CD4-positive, alpha-beta T cell treated with Interleukin-17A for 4 hours (primary cell): ENCODE data around the gene TOPORS.

ENCODE experiments used
- DNase-seq: peaks from one replicate; pipeline ENCODE4 v3.0.0-alpha.2; 2020; ENCODE audit warnings: mixed read lengths

Gene TOPORS

GRCh38 chr9:32501868-32502267 lies 50.5 kb downstream of the TOPORS start:
- DNase-seq: no peak

- no peak for DNase-seq
Observed at GRCh38 chr9:32500768-32501167, 51.6 kb downstream of the TOPORS start.

GRCh38 chr9:32497921-32498320 lies 54.5 kb downstream of the TOPORS start:
- DNase-seq: no peak

GRCh38 chr9:32490601-32491000 lies 61.8 kb downstream of the TOPORS start:
- DNase-seq: no peak
